Stimulated activated CD8-positive, alpha-beta memory T cell treated with anti-CD3 and anti-CD28 coated beads, Interleukin-4, amount 100 ng/mL, for 24 hours (primary cell): ENCODE results near the gene ARL6IP5.
A peak's percentile ranks its signal among the peaks of the same experiment; 100 is the strongest.

Experiments used
- DNase-seq: peaks from one replicate; pipeline ENCODE4 v3.0.0-alpha.2; 2020; ENCODE audit warnings: low read depth

ARL6IP5 gene

GRCh38 chr3:69085833-69086722 lies 1.3 kb downstream of the ARL6IP5 start:
- DNase-seq, result peak; percentile 57

GRCh38 chr3:69087030-69087791 lies 2.5 kb downstream of the ARL6IP5 start:
- no peak for DNase-seq

GRCh38 chr3:69088063-69088462 lies 3.3 kb downstream of the ARL6IP5 start:
- no peak for DNase-seq

GRCh38 chr3:69090021-69090420 lies 5.3 kb downstream of the ARL6IP5 start:
- DNase-seq, result no peak

- no peak for DNase-seq
Measured at GRCh38 chr3:69091389-69092029, 6.8 kb downstream of the ARL6IP5 start.

- no peak for DNase-seq
Measured at GRCh38 chr3:69092030-69092516, 7.3 kb downstream of the ARL6IP5 start.

GRCh38 chr3:69094467-69095205 lies 9.9 kb downstream of the ARL6IP5 start:
- no peak for DNase-seq

GRCh38 chr3:69095636-69096035 lies 10.9 kb downstream of the ARL6IP5 start:
- no peak for DNase-seq

- DNase-seq, result no peak
Measured at GRCh38 chr3:69096299-69096698, 11.6 kb downstream of the ARL6IP5 start.

- no peak for DNase-seq
Measured at GRCh38 chr3:69097407-69098086, 12.8 kb downstream of the ARL6IP5 start.

- DNase-seq, result no peak
Measured at GRCh38 chr3:69099576-69099975, 14.8 kb downstream of the ARL6IP5 start.

- DNase-seq, result no peak
Measured at GRCh38 chr3:69102384-69102783, 17.6 kb downstream of the ARL6IP5 start.

- DNase-seq, result no peak
Measured at GRCh38 chr3:69103123-69103522, 18.4 kb downstream of the ARL6IP5 start.

- no peak for DNase-seq
Measured at GRCh38 chr3:69104586-69104985, 19.8 kb downstream of the ARL6IP5 start.

- no peak for DNase-seq
Measured at GRCh38 chr3:69105320-69105719, 20.6 kb downstream of the ARL6IP5 start.

- no peak for DNase-seq
Measured at GRCh38 chr3:69107841-69108240, 23.1 kb downstream of the ARL6IP5 start.

- DNase-seq, result no peak
Measured at GRCh38 chr3:69108811-69109210, 24.1 kb downstream of the ARL6IP5 start.

GRCh38 chr3:69110941-69111546 lies 26.3 kb downstream of the ARL6IP5 start:
- no peak for DNase-seq

GRCh38 chr3:69113536-69113935 lies 28.8 kb downstream of the ARL6IP5 start:
- no peak for DNase-seq

- no peak for DNase-seq
Measured at GRCh38 chr3:69115731-69116130, 31.0 kb downstream of the ARL6IP5 start.

- no peak for DNase-seq
Measured at GRCh38 chr3:69116162-69116561, 31.4 kb downstream of the ARL6IP5 start.
